IPS-11a (cell line): ENCODE results near the gene KLF6.

ENCODE experiments used
- H3K4me3 ChIP-seq: one replicate; pipeline ENCODE4 v1.5.1; 2013; ENCODE audit warnings: low read depth, low read length, control low read depth

KLF6 gene

DNA sequence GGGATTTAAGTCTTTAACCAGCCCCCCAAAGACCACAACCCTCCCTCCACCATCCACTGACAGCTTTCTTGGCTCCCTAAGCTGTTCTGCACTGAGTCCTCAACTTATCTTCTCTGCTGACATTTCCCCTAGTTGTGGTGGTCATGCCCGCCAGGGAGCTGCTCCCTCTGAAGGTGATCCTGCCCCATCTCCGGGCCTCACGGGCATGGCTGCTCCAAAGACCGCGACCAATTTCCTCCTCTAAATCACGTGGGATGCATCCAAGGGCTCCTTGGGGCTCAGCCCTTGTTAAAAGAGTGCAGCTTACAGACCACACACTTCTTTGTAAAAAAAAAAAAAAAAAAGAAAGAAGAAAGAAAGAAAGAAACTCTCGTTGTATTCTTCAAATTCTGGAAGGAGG, 27.1 kb upstream of the KLF6 start:
- no peak overlapping the region for H3K4me3 ChIP-seq

DNA sequence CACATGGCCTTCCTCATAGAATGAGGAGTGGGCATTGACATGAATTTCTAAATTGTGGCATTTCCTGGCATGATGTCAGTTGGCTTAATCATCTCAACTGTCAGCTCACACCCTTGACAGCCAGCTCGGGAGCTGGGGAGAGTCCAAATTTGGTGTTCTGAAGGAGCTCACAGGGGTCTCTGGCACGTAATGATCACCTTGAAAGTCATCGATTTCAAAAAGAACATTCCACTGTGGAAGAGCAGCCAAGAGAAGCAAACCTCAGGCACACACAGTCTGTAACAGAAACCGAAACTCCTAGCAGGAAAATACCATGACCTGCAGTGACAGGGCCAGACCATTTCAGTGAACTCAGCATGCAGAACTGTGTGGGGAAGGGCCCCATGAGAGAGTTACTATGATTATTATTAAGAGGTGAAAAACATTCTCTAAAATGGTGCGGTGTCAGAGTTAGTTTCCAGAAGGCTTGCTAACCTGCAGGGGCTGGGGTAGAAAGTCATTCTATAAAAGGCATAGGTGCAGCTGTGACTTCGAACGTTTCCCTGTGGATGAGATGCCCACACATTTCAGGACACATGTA, 26.4 kb upstream of the KLF6 start:
- no peak overlapping the region for H3K4me3 ChIP-seq

DNA sequence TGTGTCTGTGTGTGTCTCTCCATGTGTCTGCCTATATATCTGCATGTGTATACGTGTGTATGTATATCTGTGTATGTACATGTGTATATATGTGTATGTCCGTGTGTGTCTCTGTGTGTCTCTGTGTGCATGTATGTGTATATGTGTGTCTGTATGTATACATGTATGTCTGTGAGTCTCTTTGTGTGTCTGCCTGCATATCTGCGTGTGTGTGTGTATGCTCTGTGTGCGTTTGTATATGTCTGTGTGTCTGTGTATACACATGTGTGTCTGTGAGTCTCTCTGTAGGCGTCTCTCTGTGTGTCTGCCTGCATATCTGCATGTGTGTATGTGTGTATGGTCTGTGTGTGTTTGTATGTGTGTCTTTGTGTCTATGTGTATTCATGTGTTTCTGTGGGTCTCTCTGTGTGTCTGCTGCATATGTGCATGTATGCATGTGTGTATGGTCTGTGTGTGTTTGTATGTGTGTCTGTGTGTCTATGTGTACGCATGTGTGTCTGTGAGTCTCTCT, 23.7 kb upstream of the KLF6 start:
- no peak overlapping the region for H3K4me3 ChIP-seq

DNA sequence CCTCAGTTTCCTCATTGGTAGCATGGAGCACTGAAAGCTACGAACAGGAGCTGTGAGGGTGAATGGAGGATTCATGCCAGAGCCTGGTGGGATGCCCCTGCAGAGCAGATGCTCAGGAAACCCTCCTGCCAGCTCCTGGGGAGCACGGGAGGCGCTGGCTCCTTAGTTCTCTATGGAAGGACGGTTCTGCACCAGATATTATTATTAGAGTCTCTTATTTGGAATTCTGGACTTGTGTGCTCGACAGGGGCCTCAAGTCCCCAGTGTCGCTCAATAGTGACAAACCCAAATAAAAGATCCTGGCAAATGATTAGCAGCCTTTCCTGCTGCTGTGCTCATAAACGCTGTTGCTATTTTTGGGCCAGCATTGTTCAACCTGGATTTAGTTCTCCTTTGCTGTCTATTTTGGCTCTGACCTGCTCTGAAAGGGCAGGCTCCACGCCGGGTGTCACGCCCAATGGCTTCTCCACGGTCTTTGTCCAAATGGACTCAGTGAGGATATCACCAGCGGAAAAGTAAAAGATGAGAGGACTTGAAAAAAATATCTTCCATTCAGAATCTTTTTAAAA, 23.0 kb upstream of the KLF6 start:
- H3K4me3 ChIP-seq, result no peak overlapping the region

DNA sequence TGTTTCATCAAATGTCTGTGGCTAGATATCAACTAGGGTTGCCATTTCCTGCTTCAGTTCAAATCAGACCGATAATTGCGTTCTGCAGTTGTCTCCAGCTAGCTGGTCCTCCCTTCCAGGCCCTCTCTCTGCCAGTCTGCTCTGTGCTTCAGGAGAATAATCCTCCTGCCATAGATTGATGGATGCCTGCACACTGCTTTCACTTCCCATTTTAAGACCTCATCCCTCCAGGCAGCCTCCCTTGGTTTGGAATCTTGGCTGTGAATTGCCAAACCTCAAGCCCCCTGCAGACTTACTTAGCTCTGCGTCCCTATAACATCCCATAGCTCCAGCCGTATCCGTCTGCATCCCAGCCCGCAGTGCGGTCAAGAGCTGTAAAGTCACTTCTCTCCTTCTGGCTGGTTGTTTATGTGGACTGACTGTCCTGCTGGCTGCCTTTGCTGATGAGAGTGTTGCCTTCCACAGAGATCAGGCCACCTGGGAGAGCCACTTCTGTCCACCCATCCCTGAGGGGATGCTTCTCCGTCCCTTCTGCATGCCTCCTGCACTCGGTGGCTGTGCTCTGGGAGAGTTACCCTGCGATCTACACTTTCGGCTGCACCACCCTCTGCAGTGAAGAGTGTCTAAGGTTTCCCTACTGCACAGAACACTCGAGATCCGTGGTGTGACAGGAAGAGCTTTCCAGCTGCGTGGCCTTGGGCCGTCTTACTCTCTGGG, 22.4 kb upstream of the KLF6 start:
- H3K4me3 ChIP-seq, result no peak overlapping the region

DNA sequence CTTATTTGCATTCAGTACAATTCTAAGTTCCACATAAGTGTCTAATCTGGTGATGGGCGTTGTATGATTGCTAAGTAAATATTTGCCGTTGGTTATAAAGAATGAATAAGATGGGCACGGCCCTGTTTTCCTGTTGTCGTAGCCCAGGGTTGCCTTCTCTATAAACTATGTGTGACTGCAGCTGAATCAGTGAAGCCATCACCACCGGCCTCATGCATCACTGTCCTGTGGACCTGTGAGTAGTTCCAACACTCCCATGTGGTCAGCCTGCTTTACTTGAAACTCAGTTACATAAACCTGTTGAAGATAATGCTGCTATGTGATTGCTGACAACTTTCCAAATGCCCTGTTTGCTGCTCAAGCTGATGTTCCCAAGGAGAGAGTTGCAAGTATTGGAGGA, 21.6 kb upstream of the KLF6 start:
- H3K4me3 ChIP-seq, result no peak overlapping the region

DNA sequence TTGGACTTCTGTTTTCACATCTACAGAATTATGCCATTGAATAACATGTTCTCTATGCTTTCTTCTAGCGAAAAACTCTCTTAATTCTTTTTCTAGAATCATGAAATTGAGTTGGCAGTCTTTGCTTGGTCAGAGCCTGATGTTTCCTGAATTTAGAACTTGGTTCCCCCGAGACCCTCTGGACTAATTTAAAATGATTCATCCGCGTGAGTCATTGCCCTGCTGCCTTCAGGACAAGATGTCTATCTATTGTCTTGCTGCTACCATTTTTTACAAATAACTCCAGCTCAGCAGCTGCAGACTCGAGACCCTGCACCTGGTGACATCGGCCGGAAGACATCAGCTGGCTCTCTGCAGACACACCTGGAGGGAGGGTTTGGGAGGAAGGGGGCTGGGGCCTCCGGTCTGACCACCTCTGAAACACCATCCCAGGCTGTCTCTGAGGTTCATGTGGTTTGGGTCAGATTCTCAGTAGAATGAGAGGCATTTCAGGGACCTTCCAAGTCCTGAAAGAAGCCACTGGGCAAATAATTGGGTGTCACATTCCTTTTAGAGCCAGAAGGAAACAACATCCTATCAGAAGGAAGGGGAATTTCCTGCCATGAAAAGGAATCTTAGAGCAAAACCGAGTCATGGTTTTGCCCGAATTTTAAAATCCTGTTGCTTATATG, 20.9 kb upstream of the KLF6 start:
- no peak overlapping the region for H3K4me3 ChIP-seq

DNA sequence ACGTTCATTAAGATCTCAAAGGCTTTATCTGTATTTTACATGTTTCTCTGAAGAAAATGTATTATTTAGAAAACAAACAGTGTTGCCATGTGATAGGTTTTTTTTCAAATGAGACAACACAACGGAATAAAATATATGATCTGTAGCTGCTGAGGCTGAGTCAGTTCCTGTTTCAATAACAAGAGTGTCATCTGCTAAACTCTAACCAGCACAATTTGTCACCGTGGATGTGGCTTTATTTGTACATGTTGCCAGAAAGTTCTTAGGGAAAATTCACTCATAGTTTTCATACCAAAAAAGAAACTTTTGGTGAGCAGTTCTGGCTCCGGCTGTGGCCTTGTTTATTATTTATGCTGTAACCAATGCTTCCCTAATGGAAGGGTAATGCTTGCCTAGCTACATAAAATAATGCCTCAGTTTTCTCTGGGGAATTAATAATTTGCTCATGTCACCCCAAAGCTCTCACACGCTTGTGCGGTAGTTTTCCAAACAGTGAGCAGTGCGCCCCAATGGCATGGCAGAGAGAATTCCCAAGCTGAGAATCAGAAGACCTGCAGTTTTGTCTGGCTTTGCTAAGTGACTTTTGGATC, 20.3 kb upstream of the KLF6 start:
- no peak overlapping the region for H3K4me3 ChIP-seq

DNA sequence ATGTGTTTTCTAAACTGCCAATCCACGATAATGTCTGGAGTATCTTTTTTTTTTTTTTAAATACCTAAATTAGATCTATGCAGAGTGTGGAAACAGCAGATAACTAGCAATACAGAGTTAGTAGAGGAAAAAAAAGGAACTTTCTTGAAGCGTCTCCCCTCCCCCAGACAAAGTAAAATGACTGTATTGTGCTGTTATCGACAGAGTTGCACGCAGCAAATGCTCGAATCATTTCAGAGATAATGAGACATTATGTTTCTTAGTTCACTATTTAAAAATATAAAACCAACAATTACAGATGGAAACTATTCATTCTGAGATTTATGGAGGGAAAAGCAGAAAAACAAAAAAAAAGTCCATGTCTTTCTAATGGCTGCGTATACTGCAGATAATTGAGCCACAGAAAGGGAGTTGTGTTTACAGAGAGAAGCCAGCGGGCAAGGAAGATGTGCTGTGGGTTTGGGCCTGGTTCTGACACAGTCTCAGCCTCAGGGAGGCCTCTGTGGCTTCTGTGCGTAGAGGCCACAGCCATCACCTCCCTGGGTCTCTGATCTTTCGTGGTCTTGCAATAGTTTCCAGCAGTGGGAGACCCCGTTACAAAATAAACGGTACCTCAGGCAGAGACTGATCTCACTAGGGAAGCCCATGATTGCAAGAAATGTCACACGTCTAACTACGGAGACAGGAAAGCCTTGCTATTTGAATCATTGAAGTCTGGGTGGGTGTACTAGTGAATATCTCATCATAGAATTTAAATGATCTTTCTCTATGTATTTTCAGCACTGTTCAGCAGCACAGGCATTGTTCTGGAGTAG, 19.1 kb upstream of the KLF6 start:
- H3K4me3 ChIP-seq, result no peak overlapping the region

DNA sequence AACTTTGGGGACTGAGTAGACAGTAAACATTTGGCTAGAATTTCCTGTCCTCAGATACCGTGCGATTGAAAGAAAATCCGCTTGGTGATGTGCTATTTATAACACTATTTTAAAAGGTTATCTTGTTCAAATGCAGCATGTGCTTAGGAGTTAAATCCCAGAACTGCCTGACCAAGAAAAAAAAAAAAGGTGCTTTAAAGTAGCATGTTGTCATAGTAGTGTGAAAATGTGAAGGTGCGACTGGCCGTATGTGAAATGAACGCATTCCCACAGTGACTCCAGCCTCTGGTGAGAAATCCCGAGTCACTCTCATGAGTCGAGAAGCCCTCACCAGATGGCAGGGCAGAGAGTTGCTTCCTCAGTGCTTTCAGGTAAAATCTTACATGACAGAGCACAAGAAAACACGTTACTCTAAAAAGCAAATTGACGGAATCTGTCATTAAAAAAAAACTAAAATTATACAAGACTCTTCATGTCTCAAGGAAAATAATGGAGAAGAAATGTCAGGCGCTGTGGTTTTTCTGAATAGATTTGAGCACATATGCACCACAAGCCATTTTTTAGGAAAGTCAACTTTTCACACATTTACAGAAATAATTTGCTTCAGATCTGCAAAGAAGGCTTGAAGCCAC, 18.4 kb upstream of the KLF6 start:
- no peak overlapping the region for H3K4me3 ChIP-seq

DNA sequence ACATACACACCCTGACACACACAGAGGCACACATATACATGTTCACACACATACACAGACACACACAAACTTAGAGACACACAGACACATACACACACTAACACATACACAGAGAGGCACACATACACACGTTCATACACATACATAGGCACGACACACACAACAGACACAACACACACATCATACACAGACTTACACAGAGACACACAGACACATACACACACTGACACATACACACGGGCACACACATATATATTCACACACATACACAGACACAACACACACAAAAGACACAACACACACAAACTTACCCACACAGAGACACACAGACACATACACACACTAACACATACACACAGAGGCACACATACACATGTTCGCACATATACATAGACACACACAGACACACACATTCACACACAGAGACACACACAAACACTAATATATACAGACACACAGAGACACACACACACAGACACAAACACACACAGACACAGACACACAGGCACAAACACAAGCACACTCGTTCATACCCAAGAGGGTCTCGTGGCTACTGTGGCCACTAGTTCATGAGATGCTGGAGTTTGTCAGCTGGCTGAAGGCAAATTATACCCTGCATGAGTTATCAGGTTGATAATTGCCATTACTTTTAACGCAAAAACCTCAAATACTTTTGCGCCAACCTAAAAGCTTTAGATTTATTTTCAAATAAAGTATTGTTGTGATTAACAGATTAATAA, 17.7 kb upstream of the KLF6 start:
- no peak overlapping the region for H3K4me3 ChIP-seq

DNA sequence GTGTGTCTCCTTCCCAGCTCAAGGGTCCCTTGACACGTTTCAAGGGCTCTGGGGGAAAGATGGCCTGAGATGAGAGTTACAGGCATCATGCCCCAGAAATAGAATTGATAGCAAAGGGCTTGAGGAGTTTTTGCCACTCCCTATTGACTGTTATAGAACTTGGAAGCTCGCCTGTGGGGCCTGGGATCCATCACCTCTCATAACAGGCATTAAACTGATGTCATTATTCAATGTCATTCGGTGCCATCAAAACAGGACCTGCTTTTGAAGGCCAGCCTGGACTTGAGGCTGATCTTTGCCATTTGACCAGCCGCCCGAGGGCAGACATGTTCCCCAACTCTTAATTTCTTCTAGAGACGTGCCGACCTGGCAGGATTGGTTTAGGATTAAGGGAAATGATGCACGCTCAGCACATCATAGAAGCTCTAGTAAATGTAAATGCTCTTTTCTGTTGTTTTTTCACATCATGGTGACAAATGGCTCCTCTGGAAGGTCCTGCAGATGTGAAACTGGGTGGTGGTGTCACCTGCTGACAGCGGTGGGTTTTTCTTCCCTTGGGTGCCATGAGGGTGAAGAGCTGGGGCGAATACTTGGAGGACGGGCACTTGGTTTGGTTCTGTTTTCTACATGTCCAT, 16.7 kb upstream of the KLF6 start:
- H3K4me3 ChIP-seq, result no peak overlapping the region

DNA sequence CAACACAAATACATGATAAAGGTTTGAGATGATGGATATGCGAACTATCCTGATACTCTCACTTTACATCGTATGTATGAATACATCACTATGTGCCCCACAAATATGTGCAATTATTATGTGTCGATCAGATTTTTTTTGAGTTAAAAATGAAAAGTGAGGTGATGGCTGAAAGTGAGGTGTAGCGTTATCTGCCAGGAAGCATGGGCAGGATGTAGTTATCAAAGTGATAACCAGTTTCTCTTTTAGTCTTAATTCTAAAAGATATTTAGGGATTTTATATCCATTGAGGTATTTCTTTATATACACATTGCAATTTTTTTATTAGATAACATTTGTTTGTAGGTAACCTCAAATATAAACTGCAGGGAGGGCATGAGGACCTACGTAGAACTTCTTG, 15.6 kb upstream of the KLF6 start:
- no peak overlapping the region for H3K4me3 ChIP-seq

DNA sequence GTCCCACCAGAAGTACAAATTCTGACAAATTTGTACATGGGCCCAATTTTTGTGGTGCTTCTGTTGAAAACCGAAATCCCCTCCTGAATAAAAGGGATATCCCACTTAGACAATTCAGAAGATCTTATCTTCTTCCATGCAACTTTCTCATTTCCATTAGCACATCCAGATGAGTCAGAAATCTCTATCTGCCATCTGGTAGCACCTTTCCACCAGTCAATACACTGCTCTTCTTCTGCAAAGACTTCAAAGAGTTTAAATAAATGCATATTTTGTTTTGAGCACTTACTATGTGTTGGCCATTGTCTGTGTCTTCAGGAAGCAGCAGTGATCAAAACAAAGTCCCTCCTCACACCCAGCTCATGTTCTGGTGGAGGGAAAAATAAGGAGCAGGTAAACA, 12.7 kb upstream of the KLF6 start:
- H3K4me3 ChIP-seq, result no peak overlapping the region

DNA sequence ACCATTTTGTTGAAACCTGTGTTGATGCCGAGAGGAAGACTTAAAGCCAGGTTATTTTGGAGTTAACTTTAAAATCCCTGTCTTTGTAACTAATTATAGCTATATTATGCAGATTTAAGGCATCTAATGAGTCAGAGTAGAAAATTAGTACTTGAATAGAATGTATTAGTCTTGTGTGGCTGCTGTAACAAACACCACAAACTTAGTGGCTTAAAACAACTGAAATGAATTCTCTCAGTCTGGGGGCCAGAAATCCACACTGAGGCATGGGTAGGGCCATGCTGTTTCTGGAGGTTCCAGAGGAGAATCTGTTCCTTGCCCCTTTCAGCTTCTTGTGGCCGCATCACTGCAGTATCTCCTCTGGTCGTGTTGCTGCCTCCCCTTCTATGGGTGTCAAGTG, 8.5 kb upstream of the KLF6 start:
- no peak overlapping the region for H3K4me3 ChIP-seq

DNA sequence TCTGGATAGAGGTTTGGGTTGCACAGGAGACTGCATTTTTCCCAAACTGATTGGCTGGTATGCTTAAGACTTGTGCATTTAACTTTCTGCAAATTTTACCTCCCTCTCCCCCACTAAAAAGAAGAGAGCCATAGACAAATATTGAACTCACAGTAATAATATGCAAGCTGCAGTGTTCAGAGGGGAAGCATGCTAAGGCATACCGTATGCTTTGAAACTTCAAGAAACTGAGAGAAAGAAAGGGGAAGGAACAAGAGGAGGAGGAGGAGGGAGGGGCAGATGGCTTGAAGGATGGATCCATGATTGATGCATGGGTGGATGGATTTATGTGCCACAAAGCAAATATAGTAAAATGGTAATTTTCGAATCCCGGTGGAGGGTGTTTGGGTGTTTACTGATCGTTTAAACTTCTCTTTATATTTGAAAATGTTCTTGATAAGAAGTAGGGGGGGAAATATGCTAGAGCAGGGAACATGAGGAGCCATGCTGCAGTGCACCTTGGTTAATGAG, 7.8 kb upstream of the KLF6 start:
- no peak overlapping the region for H3K4me3 ChIP-seq

DNA sequence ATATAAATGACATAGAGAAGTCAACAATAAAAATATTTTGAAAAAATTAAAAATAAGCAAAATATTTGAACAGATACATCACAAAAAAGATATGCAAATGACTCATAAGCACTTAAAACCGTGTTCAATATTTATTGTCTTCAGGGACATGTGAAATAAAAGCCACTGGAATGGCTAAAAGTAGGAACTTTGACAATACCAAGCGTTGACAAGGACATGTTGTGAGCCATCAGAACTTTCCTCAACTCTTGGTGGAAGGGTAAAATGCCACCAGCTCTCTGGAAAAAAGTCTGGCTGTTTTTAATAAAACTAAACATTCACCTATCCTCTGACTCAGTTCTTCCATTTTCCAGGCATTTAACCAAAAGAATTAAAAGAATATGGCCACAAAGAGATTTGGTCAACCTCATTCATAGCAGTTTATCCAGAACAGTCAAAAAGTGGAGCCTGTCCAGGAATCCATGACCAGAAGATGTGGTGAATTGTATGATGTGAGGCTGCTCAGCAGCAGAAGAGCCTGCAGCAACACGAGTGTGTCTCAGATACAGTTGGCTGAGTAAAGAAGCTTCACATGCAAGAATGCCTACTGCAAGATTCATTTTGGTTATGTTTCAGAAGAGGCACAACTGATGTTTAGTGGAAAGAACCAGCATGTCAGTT, 7.1 kb upstream of the KLF6 start:
- no peak overlapping the region for H3K4me3 ChIP-seq

DNA sequence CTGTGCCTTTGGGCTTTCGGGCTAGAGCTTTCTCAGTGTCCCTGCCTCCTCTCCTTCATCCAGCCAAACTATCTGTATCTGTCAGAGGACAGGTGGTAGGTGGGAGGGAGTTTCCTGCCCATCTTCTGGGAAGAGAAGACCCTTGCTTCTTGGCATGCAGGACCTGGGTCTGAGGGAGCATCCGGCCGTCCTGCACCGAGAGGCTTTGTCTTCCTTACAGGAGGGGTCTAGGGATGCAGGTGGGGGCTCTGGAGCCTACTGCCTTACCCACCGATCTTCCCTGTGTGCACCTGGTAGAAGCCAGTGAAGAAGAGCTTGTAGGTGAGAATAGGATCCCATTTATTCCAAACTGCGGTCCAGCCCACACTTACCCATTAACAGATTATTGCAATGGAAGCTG, 5.8 kb upstream of the KLF6 start:
- no peak overlapping the region for H3K4me3 ChIP-seq
